Stomach (tissue), 4 donors: ENCODE data around the gene RGS19.

Source experiments
- EP300 ChIP-seq: sonication (generic); formaldehyde crosslinking; IDR thresholded peaks from one replicate; pipeline ENCODE4 v1.6.1; 2017; ENCODE audit warnings: antibody characterized with exemption
- POLR2A ChIP-seq, 4 donors: fragments of 450-650 bp; IDR thresholded peaks; one replicate each; pipeline ENCODE4 v1.6.1; 2016; ENCODE audit warnings: antibody characterized with exemption in 4 of 4, control low read depth in 2 of 4, mild to moderate bottlenecking in 1 of 4, moderate library complexity in 1 of 4
- POLR2AphosphoS5 ChIP-seq, 3 donors: sonication (generic); formaldehyde crosslinking; IDR thresholded peaks; one replicate each; pipeline ENCODE4 v1.6.1; 2016; ENCODE audit warnings: antibody characterized with exemption in 3 of 3
- TF ChIP-seq, protein P1 (sequence below), 7 experiments: fragments of 450-650 bp in 4 of 7; fragments of 200-600 bp in 3 of 7; sonication (generic) in 3 of 7; IDR thresholded peaks; one replicate each; pipeline ENCODE4 v1.5.1; 2016 to 2019; ENCODE audit warnings: antibody characterized with exemption in 7 of 7, control low read depth in 2 of 7, mild to moderate bottlenecking in 1 of 7

DNA sequence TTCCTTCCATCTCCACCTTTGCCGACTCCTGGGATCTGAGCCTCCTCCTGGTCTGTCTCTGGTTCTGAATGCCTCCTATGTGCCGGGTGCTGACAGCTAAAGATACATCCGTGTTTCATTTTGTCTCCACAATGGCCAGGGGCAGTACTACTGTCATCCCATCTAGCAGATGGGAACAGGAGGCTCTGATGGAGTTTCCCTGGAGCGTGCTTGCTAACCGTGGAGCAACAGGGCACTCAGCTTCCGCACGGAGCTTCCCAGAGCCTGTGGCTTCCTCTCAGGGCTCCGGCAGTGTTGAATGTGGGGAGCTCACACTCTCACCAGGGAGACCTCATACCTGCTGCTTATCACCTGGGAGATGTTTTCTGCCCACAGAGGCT, 40.0 kb upstream of the RGS19 start:
- TF ChIP-seq, protein P1, sequence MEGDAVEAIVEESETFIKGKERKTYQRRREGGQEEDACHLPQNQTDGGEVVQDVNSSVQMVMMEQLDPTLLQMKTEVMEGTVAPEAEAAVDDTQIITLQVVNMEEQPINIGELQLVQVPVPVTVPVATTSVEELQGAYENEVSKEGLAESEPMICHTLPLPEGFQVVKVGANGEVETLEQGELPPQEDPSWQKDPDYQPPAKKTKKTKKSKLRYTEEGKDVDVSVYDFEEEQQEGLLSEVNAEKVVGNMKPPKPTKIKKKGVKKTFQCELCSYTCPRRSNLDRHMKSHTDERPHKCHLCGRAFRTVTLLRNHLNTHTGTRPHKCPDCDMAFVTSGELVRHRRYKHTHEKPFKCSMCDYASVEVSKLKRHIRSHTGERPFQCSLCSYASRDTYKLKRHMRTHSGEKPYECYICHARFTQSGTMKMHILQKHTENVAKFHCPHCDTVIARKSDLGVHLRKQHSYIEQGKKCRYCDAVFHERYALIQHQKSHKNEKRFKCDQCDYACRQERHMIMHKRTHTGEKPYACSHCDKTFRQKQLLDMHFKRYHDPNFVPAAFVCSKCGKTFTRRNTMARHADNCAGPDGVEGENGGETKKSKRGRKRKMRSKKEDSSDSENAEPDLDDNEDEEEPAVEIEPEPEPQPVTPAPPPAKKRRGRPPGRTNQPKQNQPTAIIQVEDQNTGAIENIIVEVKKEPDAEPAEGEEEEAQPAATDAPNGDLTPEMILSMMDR (IDR thresholded peaks at IDR 0.05), result no peak
- TF ChIP-seq POLR2A (IDR thresholded peaks at IDR 0.05) (no peak), POLR2AphosphoS5 (IDR thresholded peaks at IDR 0.05) (no peak), EP300 (no peak)
